GM23338 (cell line): ENCODE results near the gene ADAM17. TPM values are rescaled to one million over a fixed set of nuclear protein-coding genes. Genes with fewer than 3 reads are reported as not detected.

Experiments used
- ATAC-seq: fragments of 200-7000 bp; cut with Tn5 transposase; 3 replicates; pipeline ENCODE4 v1.9.1; 2020
- DNase-seq: peaks from one replicate; pipeline ENCODE4 v3.0.0-alpha.2; 2015; ENCODE audit warnings: low spot score
- H2AFZ ChIP-seq: fragments of 200-600 bp; sonication (generic); 2 replicates; pipeline ENCODE4 v1.8.0; 2016; ENCODE audit warnings: antibody characterized with exemption, mild to moderate bottlenecking, moderate library complexity
- H3F3A ChIP-seq: fragments of 200-600 bp; sonication (generic); replicated peaks from 2 replicates; pipeline ENCODE4 v1.8.0; 2017; ENCODE audit warnings: antibody characterized with exemption, mixed run types, low read depth
- H3K27ac ChIP-seq: fragments of 200-600 bp; sonication (generic); 2 replicates; pipeline ENCODE4 v1.6.1; 2016; ENCODE audit warnings: low read depth
- H3K27me3 ChIP-seq: fragments of 200-600 bp; sonication (generic); 2 replicates; pipeline ENCODE4 v1.8.0; 2016; ENCODE audit warnings: mild to moderate bottlenecking, mixed run types, moderate library complexity; ENCODE audit not compliant: insufficient read depth
- H3K36me3 ChIP-seq: fragments of 200-600 bp; sonication (generic); 2 replicates; pipeline ENCODE4 v1.8.0; 2016; ENCODE audit warnings: mild to moderate bottlenecking; ENCODE audit not compliant: insufficient read depth
- H3K4me1 ChIP-seq: fragments of 200-600 bp; sonication (generic); 2 replicates; pipeline ENCODE4 v1.8.0; 2016; ENCODE audit warnings: mild to moderate bottlenecking, moderate library complexity; ENCODE audit not compliant: insufficient read depth
- H3K4me2 ChIP-seq: fragments of 200-600 bp; sonication (generic); 2 replicates; pipeline ENCODE4 v1.7.1; 2017; ENCODE audit warnings: mixed run types
- H3K4me3 ChIP-seq: fragments of 200-600 bp; sonication (generic); 2 replicates; pipeline ENCODE4 v1.6.1; 2016; ENCODE audit warnings: mixed run types
- H3K79me2 ChIP-seq: fragments of 200-600 bp; sonication (generic); replicated peaks from 2 replicates; pipeline ENCODE4 v1.8.0; 2017; ENCODE audit warnings: mild to moderate bottlenecking; ENCODE audit not compliant: insufficient read depth
- H3K9me2 ChIP-seq: fragments of 200-600 bp; sonication (generic); 2 replicates; pipeline ENCODE4 v1.8.0; 2017; ENCODE audit not compliant: insufficient read depth
- H4K20me1 ChIP-seq: fragments of 200-600 bp; sonication (generic); replicated peaks from 2 replicates; pipeline ENCODE4 v1.8.0; 2017; ENCODE audit warnings: mild to moderate bottlenecking; ENCODE audit not compliant: insufficient read depth
- H3K27ac Mint-ChIP-seq: 2 replicates; pipeline ENCODE4 v1.8.0; 2020; ENCODE audit warnings: inconsistent platforms, mild to moderate bottlenecking, moderate library complexity, mixed read lengths
- H3K27me3 Mint-ChIP-seq: 3 replicates; pipeline ENCODE4 v1.8.0; 2022; ENCODE audit warnings: low read depth, mild to moderate bottlenecking, moderate library complexity, mixed read lengths, inconsistent platforms; ENCODE audit not compliant: insufficient read depth, poor library complexity
- H3K36me3 Mint-ChIP-seq: 3 replicates; pipeline ENCODE4 v1.8.0; 2021; ENCODE audit warnings: low read depth, mild to moderate bottlenecking, inconsistent platforms, moderate library complexity, mixed read lengths
- H3K4me1 Mint-ChIP-seq: 3 replicates; pipeline ENCODE4 v1.8.0; 2020; ENCODE audit warnings: mild to moderate bottlenecking, inconsistent platforms, mixed read lengths
- H3K4me3 Mint-ChIP-seq: 3 replicates; pipeline ENCODE4 v1.8.0; 2021; ENCODE audit warnings: moderate library complexity, mild to moderate bottlenecking, inconsistent platforms, mixed read lengths
- H3K9me3 Mint-ChIP-seq: 3 replicates; pipeline ENCODE4 v1.8.0; 2020; ENCODE audit warnings: moderate library complexity, mild to moderate bottlenecking, inconsistent platforms, mixed read lengths
- CREB1 ChIP-seq: fragments of 250-450 bp; sonication (Bioruptor Pico); IDR thresholded peaks from 2 replicates; pipeline ENCODE4 v1.5.0; 2020; ENCODE audit warnings: low read depth, mild to moderate bottlenecking, moderate library complexity
- CTCF ChIP-seq, 2 experiments: fragments of 200-600 bp in 1 of 2; sonication (generic) in 1 of 2; conservative IDR thresholded peaks; 2 replicates each; pipeline versions ENCODE4 v1.5.1 to v1.6.1; 2016 to 2017; ENCODE audit warnings: antibody characterized with exemption in 2 of 2, low read depth in 2 of 2, mild to moderate bottlenecking in 2 of 2, moderate library complexity in 1 of 2
- ETS1 ChIP-seq: IDR thresholded peaks from 2 replicates; pipeline ENCODE4 v1.6.1; 2016; ENCODE audit warnings: antibody characterized with exemption
- EZH2 ChIP-seq: fragments of 200-600 bp; sonication (generic); IDR thresholded peaks from one replicate; pipeline ENCODE4 v1.8.0; 2017; ENCODE audit warnings: antibody characterized with exemption, mild to moderate bottlenecking, low read depth; ENCODE audit not compliant: unreplicated experiment
- EZH2phosphoT487 ChIP-seq: fragments of 200-600 bp; sonication (generic); IDR thresholded peaks from one replicate; pipeline ENCODE4 v1.8.1; 2018; ENCODE audit warnings: antibody characterized with exemption; ENCODE audit not compliant: unreplicated experiment
- JUNB ChIP-seq: IDR thresholded peaks from one replicate; pipeline ENCODE4 v1.6.1; 2016; ENCODE audit warnings: antibody characterized with exemption; ENCODE audit not compliant: unreplicated experiment
- NANOG ChIP-seq: IDR thresholded peaks from 2 replicates; pipeline ENCODE4 v1.6.1; 2016; ENCODE audit warnings: antibody characterized with exemption, borderline replicate concordance
- POLR2AphosphoS5 ChIP-seq: IDR thresholded peaks from 2 replicates; pipeline ENCODE4 v1.6.1; 2016; ENCODE audit warnings: antibody characterized with exemption, low read depth
- REST ChIP-seq: IDR thresholded peaks from one replicate; pipeline ENCODE4 v1.6.1; 2018; ENCODE audit warnings: antibody characterized with exemption; ENCODE audit not compliant: unreplicated experiment
- STAT1 ChIP-seq: IDR thresholded peaks from one replicate; pipeline ENCODE4 v1.6.1; 2016; ENCODE audit warnings: antibody characterized with exemption; ENCODE audit not compliant: unreplicated experiment
- ZNF114 ChIP-seq: fragments of 250-450 bp; sonication (Bioruptor Pico); IDR thresholded peaks from 2 replicates; pipeline ENCODE4 v1.5.0; 2020; ENCODE audit warnings: mild to moderate bottlenecking, moderate library complexity
- ZNF331 ChIP-seq: fragments of 250-450 bp; sonication (Bioruptor Pico); IDR thresholded peaks from 2 replicates; pipeline ENCODE4 v1.5.0; 2020; ENCODE audit warnings: low read depth, mild to moderate bottlenecking, moderate library complexity
- ZNF462 ChIP-seq: fragments of 250-450 bp; sonication (Bioruptor Pico); IDR thresholded peaks from 2 replicates; pipeline ENCODE4 v1.5.0; 2020; ENCODE audit warnings: mild to moderate bottlenecking, moderate library complexity
- polyA plus RNA-seq: library from polyadenylated mRNA; unstranded; fragments of >200 nt; fragmentation: Nextera tagmentation; extraction: Ambion mirVana; gene quantifications from 2 replicates; pipeline ENCODE4 v1.2.1, GENCODE V29; 2016
- total RNA-seq: library from RNA; depleted of rRNA; stranded (reverse); fragments of >200 nt; shearing (Covaris generic); gene quantifications from 2 replicates; pipeline ENCODE4 v1.2.3, GENCODE V29; 2014

ADAM17 gene
- total and polyA plus RNA-seq, 2 experiments from 2014 or later, result 8.3 to 23.5 TPM

DNA sequence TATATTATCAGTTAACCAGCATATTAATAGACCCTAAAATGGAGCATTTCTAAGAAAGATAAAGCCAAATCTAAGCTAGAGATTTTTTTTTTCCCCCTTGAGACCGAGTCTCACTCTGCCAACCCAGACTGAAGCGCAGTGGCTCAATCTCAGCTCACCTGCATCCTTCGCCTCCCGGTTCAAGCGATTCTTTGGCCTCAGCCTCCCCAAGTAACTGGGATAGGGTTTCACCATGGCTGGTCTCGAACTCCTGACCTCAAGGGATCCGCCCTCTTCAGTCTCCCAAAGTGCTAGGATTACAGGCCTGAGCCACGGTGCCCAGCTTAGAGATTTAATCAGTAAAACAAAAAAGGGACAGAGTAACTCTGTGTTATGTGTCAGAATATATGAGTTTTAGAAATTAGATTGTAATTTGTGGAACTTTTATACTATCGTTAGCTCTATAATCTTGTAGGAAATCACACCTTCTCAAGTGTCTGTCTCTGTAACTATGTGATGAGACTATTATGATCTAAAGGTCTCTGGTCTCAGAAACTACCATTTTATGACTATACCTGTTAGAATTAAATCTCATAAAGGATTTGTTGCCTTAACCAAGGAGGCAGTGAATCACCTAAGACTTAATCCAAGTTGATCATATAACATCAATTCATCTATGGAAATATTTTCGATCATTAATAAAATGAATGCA is 41.1 kb upstream of the ADAM17 start:
- H3K36me3 Mint-ChIP-seq, result peaks cover 47% of the 10 kb centered on the region
- H3K36me3 ChIP-seq, result peaks cover 12% of the 10 kb centered on the region

More for the DNA sequence above, 41.1 kb upstream of the ADAM17 start:
- DNase-seq, result no peak
- no peaks in the 10 kb centered on the region for H3K27me3 ChIP-seq
- H3K9me2 ChIP-seq, result no peaks in the 10 kb centered on the region
- no peak; the same call in 2 of the 3 replicates for ATAC-seq
- H4K20me1 ChIP-seq, result peaks cover 73% of the 10 kb centered on the region
- peaks cover 100% of the 10 kb centered on the region for H3K79me2 ChIP-seq
- H3K4me3 ChIP-seq, result no peak overlapping the region
- peaks cover 28% of the 10 kb centered on the region for H3K9me3 Mint-ChIP-seq
- H3K4me2 ChIP-seq, result no peak overlapping the region
- H3K27ac Mint-ChIP-seq, result no peak overlapping the region
- H2AFZ ChIP-seq, result no peak overlapping the region
- H3F3A ChIP-seq, result no peaks in the 10 kb centered on the region
- TF ChIP-seq REST, result no peak
- TF ChIP-seq CTCF (conservative IDR thresholded peaks at IDR 0.05; ENCODE audit: low read depth in 2 of 2), result no peak
- no peak for TF ChIP-seq ZNF331 (CRISPR knock-in tag)
- TF ChIP-seq POLR2AphosphoS5, result no peak
- TF ChIP-seq STAT1, result no peak
- no peak for TF ChIP-seq EZH2
- TF ChIP-seq JUNB, result no peak
- no peak for TF ChIP-seq CREB1 (CRISPR knock-in tag)
- no peak for TF ChIP-seq NANOG
- TF ChIP-seq ETS1, result no peak
- no peak for TF ChIP-seq EZH2phosphoT487
- TF ChIP-seq ZNF462 (CRISPR knock-in tag), result no peak
- TF ChIP-seq ZNF114, result no peak
- H3K4me1 Mint-ChIP-seq, result peaks cover 3% of the 10 kb centered on the region; the same call in 2 of the 3 replicates
- H3K27me3 Mint-ChIP-seq, result no peaks in the 10 kb centered on the region
- no peak overlapping the region for H3K27ac ChIP-seq
- no peak overlapping the region for H3K4me3 Mint-ChIP-seq
- no peaks in the 10 kb centered on the region for H3K4me1 ChIP-seq
